ENCODE results near the gene ANKRD30B.
"Not testable (repeated sequence)": the region's sequence is repeated elsewhere in the genome, so short reads cannot be mapped to it uniquely, and the experiment has no call there.

The ANKRD30B gene

DNA sequence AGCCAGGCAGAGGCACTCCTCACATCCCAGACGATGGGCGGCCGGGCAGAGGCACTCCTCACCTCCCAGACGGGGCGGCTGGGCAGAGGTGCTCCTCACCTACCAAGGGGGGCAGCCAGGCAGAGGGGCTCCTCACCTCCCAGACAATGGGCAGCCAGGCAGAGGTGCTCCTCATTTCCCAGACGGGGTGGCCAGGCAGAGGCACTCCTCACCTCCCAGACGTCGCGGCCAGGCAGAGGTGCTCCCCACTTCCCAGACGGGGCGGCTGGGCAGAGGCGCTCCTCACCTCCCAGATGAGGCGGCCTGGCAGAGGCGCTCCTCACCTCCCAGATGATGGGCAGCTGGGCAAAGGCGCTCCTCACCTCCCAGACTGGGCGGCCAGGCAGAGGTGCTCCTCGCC, 107.7 kb downstream of the ANKRD30B start:
- not testable (repeated sequence) for H3K4me3 ChIP-seq (ENCODE audit: low read length); DNase-seq (ENCODE audit: low read depth)

DNA sequence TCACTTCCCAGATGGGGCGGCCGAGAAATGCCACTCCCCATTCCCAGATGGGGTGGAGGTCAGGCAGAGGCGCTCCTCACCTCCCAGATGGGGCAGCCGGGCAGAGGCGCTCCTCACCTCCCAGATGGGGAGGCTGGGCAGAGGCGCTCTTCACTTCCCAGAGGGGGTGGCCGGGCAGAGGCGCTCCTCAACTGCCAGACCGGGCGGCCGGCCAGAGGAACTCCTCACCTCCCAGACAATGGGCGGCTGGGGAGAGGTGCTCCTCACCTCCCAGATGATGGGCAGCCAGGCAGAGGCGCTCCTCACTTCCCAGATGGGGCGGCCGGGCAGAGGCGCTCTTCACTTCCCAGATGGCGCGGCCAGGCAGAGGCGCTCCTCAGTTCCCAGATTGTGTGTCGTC, 108.3 kb downstream of the ANKRD30B start:
- DNase-seq (ENCODE audit: low read depth); H3K4me3 ChIP-seq (ENCODE audit: low read length): not testable (repeated sequence)

DNA sequence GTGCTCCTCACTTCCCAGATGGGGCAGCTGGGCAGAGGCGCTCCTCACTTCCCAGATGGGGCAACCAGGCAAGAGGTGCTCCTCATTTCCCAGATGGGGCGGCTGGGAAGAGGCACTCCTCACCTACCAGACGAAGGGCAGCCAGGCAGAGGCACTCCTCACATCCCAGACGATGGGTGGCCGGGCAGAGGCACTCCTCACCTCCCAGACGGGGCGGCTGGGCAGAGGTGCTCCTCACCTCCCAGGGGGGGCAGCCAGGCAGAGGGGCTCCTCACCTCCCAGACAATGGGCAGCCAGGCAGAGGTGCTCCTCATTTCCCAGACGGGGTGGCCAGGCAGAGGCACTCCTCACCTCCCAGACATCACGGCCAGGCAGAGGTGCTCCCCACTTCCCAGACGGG, 110.5 kb downstream of the ANKRD30B start:
- DNase-seq (ENCODE audit: low read depth); H3K4me3 ChIP-seq (ENCODE audit: low read length): not testable (repeated sequence)

DNA sequence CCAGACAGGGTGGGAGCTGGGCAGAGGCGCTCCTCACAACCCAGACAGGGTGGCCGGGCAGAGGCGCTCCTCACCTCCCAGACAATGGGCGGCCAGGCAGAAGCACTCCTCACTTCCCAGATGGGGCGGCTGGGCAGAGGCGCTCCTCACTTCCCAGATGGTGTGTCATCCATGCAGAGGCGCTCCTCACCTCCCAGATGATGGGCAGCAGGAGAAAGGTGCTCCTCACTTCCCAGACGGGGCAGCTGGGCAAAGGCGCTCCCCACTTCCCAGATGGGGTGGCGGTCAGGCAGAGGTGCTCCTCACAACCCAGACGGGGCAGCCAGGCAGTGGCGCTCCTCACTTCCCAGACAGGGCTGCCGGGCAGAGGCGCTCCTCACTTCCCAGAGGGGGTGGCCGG, 112.0 kb downstream of the ANKRD30B start:
- DNase-seq (ENCODE audit: low read depth); H3K4me3 ChIP-seq (ENCODE audit: low read length): not testable (repeated sequence)

DNA sequence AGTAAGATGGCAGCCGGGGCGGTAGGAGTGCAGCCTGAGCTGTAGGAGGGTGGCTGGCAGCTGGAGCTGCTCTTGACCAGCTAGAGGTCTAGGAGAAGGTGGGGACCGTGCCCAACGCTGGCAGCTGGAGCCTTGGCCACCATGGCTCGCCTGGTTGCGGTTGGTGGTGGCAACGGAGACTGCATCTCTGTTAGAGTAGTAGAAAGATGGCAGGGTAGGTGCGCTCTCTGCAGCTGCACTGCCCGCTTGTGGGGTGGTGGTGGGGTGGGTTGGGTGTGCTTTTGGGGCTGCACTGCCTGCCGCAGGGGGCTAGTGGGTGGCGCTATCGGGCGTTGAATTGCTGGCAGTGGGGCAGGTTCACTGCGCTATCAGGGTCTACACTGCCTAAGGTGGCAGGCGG, 118.5 kb downstream of the ANKRD30B start:
- DNase-seq (ENCODE audit: low read depth); H3K4me3 ChIP-seq (ENCODE audit: low read length): not testable (repeated sequence)

DNA sequence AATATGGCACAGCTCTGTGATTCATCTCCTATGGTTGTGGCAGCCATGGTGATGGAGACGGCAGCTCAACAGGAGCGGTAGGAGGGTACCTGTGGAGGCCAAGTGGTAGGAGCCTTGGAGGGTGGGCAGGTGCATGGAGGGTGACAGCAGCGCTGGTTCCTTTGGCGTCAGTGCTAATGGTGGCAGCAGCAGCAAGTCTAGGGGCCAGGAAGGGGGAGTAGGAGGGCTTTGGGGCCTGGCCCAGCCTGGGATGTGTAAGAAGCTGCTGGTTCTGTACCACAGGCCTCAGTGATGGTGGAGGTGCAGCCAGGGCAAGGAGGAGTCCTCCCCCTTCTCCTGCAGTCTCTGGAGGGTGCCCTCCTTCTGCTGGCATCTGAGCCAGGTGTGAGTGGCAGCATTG, 120.0 kb downstream of the ANKRD30B start:
- H3K4me3 ChIP-seq (ENCODE audit: low read length); DNase-seq (ENCODE audit: low read depth): not testable (repeated sequence)

DNA sequence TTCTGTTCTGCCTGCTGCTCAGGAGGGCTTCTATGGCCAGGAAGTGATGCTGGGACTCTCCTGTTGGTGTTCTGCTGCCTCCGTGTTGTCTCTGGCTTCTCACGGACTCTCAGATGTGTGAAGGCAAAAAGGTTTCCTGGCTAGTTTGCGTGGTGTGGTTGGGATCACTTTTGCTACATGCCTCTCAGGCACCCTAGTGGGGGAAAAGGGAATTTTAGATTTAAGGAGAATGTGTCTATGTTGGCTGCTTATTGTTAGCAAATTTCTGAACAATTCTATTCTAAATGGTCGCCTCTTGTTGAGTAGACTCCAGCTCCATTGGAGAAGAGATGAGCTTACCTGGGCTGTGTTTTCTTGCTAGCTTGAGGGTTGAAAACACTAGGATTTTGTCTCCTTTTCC, 120.9 kb downstream of the ANKRD30B start:
- not testable (repeated sequence) for H3K4me3 ChIP-seq (ENCODE audit: low read length); DNase-seq (ENCODE audit: low read depth)

DNA sequence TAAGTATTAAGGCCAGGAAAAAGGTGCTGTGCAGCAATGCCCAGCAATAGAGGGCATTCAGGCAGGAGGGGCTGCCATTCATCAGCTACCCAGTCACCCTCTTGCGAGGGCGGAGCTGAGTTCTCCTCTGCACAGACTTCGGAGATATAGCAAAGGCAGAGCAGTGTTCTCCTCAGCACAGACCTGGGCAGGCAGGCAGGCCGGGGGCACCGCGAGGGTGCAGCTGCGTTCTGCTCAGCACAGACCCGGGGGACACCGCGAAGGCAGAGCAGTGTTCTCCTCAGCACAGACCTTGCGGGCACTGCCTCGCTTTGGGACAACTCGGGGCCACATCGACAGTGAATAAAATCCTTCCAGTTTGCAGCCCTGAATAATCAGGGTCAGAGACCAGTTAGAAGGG, 130.9 kb downstream of the ANKRD30B start:
- not testable (repeated sequence) for H3K4me3 ChIP-seq (ENCODE audit: low read length); DNase-seq (ENCODE audit: low read depth)

DNA sequence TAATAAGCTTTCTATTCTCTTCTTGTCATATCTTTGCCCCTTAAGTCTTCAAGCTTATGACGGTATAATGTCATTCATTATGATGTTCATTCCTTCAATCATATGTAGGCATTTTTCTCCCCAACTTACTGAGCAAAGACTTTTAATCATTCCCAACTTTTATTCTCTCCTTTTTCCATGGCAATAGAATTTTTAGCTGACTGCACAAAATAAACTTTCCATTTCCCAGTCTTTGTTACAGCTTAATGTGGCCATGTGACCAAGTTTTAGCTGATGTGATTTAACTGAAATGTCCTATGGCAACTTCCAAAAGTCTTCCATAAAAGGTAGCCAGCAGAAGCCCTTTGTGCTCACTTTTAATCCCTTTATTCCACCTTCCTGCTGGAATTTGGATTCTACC, 152.5 kb downstream of the ANKRD30B start:
- H3K4me3 ChIP-seq (ENCODE audit: low read length): no peak overlapping the region
- TF ChIP-seq, protein P1, sequence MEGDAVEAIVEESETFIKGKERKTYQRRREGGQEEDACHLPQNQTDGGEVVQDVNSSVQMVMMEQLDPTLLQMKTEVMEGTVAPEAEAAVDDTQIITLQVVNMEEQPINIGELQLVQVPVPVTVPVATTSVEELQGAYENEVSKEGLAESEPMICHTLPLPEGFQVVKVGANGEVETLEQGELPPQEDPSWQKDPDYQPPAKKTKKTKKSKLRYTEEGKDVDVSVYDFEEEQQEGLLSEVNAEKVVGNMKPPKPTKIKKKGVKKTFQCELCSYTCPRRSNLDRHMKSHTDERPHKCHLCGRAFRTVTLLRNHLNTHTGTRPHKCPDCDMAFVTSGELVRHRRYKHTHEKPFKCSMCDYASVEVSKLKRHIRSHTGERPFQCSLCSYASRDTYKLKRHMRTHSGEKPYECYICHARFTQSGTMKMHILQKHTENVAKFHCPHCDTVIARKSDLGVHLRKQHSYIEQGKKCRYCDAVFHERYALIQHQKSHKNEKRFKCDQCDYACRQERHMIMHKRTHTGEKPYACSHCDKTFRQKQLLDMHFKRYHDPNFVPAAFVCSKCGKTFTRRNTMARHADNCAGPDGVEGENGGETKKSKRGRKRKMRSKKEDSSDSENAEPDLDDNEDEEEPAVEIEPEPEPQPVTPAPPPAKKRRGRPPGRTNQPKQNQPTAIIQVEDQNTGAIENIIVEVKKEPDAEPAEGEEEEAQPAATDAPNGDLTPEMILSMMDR (conservative IDR thresholded peaks at IDR 0.05; ENCODE audit: low read depth, low read length): no peak
- DNase-seq (ENCODE audit: low read depth): no peak
